ENCODE measurements around the gene RFX3. TPM values are rescaled to one million over a fixed set of nuclear protein-coding genes. Genes with fewer than 3 reads are reported as not detected.

RFX3 gene
- total RNA-seq, 1 experiment from 2014 or later: 8.4 TPM

- TF ChIP-seq CTCF (conservative IDR thresholded peaks at IDR 0.05): no peak
- TF ChIP-seq EZH2 (IDR thresholded peaks at IDR 0.05; ENCODE audit: low read depth): no peak
- no peaks in the 10 kb centered on the region for H3K36me3 ChIP-seq (ENCODE audit: low read depth)
- POLR2A ChIA-PET (ENCODE audit: unreplicated experiment): no interaction called here
- H3K9me2 ChIP-seq (ENCODE audit: insufficient read depth): no peaks in the 10 kb centered on the region
- H3K4me3 ChIP-seq: no peak overlapping the region
- intact Hi-C loops (cut with micrococcal nuclease; ENCODE audit: unreplicated experiment): no loop called here
- H3K27me3 ChIP-seq (ENCODE audit: insufficient read depth, low read depth): no peaks in the 10 kb centered on the region
- H3K79me2 ChIP-seq (ENCODE audit: low read depth): no peaks in the 10 kb centered on the region
- H4K20me1 ChIP-seq (ENCODE audit: insufficient read depth): no peaks in the 10 kb centered on the region
- CTCF ChIA-PET: no interaction called here
- no peaks in the 10 kb centered on the region for H3K4me1 ChIP-seq (replicated peaks; ENCODE audit: insufficient read depth)
- no peak overlapping the region for H3K27ac ChIP-seq
- no peak overlapping the region for H3K4me2 ChIP-seq
- no peaks in the 10 kb centered on the region for H3K9me3 ChIP-seq (ENCODE audit: insufficient read depth, low read depth)
- no peak overlapping the region for H2AFZ ChIP-seq
- no peak for DNase-seq
- H3F3A ChIP-seq (ENCODE audit: insufficient read depth, low read depth): no peaks in the 10 kb centered on the region
- BruUV-seq (replicated peaks): no TSS peak
Measured at GRCh38 chr9:3548648-3549047, 22.8 kb upstream of the RFX3 start.

DNA sequence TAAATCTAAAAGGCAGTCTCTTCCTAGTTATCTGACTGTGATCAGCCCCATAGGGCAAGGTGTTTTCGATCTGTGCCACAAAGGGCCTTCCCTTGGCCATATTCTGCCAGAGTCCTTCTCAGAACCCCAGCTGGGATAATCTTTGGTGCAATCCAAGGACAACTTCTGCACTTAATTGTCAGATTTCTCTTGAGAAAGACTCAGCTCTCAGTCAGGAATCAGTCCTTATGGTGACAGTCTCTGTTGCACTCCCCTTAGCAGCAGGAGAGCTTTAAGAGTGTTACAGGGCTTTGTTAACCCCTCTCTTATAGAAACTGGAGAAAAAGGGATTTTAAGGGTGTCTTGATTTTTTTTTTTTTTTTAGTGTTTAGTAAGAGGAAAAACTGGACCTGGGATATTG is 15.4 kb upstream of the RFX3 start:
- Histone ChIP-seq H2AFZ (no peak overlapping the region), H3K27me3 (ENCODE audit: insufficient read depth, low read depth) (no peaks in the 10 kb centered on the region), H3K4me1 (replicated peaks; ENCODE audit: insufficient read depth) (no peaks in the 10 kb centered on the region), H3K9me3 (ENCODE audit: insufficient read depth, low read depth) (no peaks in the 10 kb centered on the region), H3K4me3 (no peak overlapping the region), H3F3A (ENCODE audit: insufficient read depth, low read depth) (no peaks in the 10 kb centered on the region), H3K9me2 (ENCODE audit: insufficient read depth) (no peaks in the 10 kb centered on the region), H3K4me2 (no peak overlapping the region), H3K79me2 (ENCODE audit: low read depth) (no peaks in the 10 kb centered on the region), H3K36me3 (ENCODE audit: low read depth) (no peaks in the 10 kb centered on the region), H4K20me1 (ENCODE audit: insufficient read depth) (no peaks in the 10 kb centered on the region), H3K27ac (no peak overlapping the region)
- no peak for TF ChIP-seq EZH2 (IDR thresholded peaks at IDR 0.05; ENCODE audit: low read depth)
- no peak for TF ChIP-seq CTCF (conservative IDR thresholded peaks at IDR 0.05)
- CTCF ChIA-PET: no interaction called here
- POLR2A ChIA-PET (ENCODE audit: unreplicated experiment): interaction anchor here (0.6 kb wide), 1 partner anchor 1090 kb away, joined by 6 read pairs; no protein-coding TSS in a partner anchor
- intact Hi-C loops (cut with micrococcal nuclease; ENCODE audit: unreplicated experiment): loop anchor here (5.0 kb wide), 1 partner anchor 706 kb away; no protein-coding TSS in a partner anchor
- BruUV-seq (replicated peaks): no TSS peak
- no peak for DNase-seq

GRCh38 chr9:3534614-3535404 is 9.0 kb upstream of the RFX3 start:
- Histone ChIP-seq H3K79me2 (ENCODE audit: low read depth) (no peaks in the 10 kb centered on the region; the same call in 1 of the 2 replicates), H3K9me2 (ENCODE audit: insufficient read depth) (no peaks in the 10 kb centered on the region), H3F3A (ENCODE audit: insufficient read depth, low read depth) (no peaks in the 10 kb centered on the region), H3K4me3 (no peak overlapping the region), H3K27me3 (ENCODE audit: insufficient read depth, low read depth) (no peaks in the 10 kb centered on the region), H4K20me1 (ENCODE audit: insufficient read depth) (no peaks in the 10 kb centered on the region; the same call in 1 of the 2 replicates), H3K4me2 (no peak overlapping the region), H2AFZ (no peak overlapping the region), H3K27ac (no peak overlapping the region), H3K36me3 (ENCODE audit: low read depth) (no peaks in the 10 kb centered on the region), H3K9me3 (ENCODE audit: insufficient read depth, low read depth) (no peaks in the 10 kb centered on the region), H3K4me1 (replicated peaks; ENCODE audit: insufficient read depth) (no peaks in the 10 kb centered on the region)
- no TSS peak for BruUV-seq (replicated peaks)
- intact Hi-C loops (cut with micrococcal nuclease; ENCODE audit: unreplicated experiment): no loop called here
- POLR2A ChIA-PET (ENCODE audit: unreplicated experiment): no interaction called here
- TF ChIP-seq CTCF (conservative IDR thresholded peaks at IDR 0.05) (no peak), EZH2 (IDR thresholded peaks at IDR 0.05; ENCODE audit: low read depth) (no peak)
- CTCF ChIA-PET: interaction anchor here (0.6 kb wide), 1 partner anchor 759 kb away, joined by 3 read pairs; no protein-coding TSS in a partner anchor
- no peak for DNase-seq

Measured in PC-9 (cell line).